Trophoblast cell (in vitro differentiated cells and primary cell): Measurements from ENCODE around the gene DHRS4.
A peak's percentile ranks its signal among the peaks of the same experiment; 100 is the strongest.
"Not testable (repeated sequence)": the region's sequence is repeated elsewhere in the genome, so short reads cannot be mapped to it uniquely, and the experiment has no call there.

ENCODE experiments used
- DNase-seq, 2 donors: peaks; one replicate each; pipeline ENCODE4 v3.0.0-alpha.2; 2016
- H2AFZ ChIP-seq: 2 replicates; pipeline ENCODE4 v1.6.1; 2013; ENCODE audit warnings: low read length, moderate library complexity, mild to moderate bottlenecking; ENCODE audit not compliant: insufficient read depth, poor library complexity
- H2AK5ac ChIP-seq: 2 replicates; pipeline ENCODE4 v1.6.1; 2013; ENCODE audit warnings: mild to moderate bottlenecking, low read length
- H2BK120ac ChIP-seq: 2 replicates; pipeline ENCODE4 v1.6.1; 2013; ENCODE audit warnings: low read length, mild to moderate bottlenecking, moderate library complexity; ENCODE audit not compliant: insufficient read depth, poor library complexity
- H2BK12ac ChIP-seq: 2 replicates; pipeline ENCODE4 v1.6.1; 2013; ENCODE audit warnings: mild to moderate bottlenecking, low read length, moderate library complexity
- H2BK5ac ChIP-seq: 2 replicates; pipeline ENCODE4 v1.6.1; 2013; ENCODE audit warnings: low read length, low read depth, moderate library complexity, mild to moderate bottlenecking; ENCODE audit not compliant: poor library complexity
- H3K14ac ChIP-seq: 2 replicates; pipeline ENCODE4 v1.6.1; 2013; ENCODE audit warnings: mild to moderate bottlenecking, low read length
- H3K18ac ChIP-seq: 2 replicates; pipeline ENCODE4 v1.6.1; 2013; ENCODE audit warnings: mild to moderate bottlenecking, low read length
- H3K23ac ChIP-seq: 2 replicates; pipeline ENCODE4 v1.6.1; 2013; ENCODE audit warnings: low read length
- H3K27ac ChIP-seq: 2 replicates; pipeline ENCODE4 v1.5.1; 2013; ENCODE audit warnings: low read depth, mild to moderate bottlenecking, inconsistent platforms, low read length, moderate library complexity
- H3K27me3 ChIP-seq: 2 replicates; pipeline ENCODE4 v1.6.1; 2013; ENCODE audit warnings: inconsistent platforms, mild to moderate bottlenecking, low read length, moderate library complexity; ENCODE audit not compliant: insufficient read depth
- H3K36me3 ChIP-seq, 2 experiments: 1 replicate in 1 of 2; 2 replicates in 1 of 2; pipeline ENCODE4 v1.6.1; 2013; ENCODE audit warnings: low read length in 2 of 2, mild to moderate bottlenecking in 2 of 2, moderate library complexity in 1 of 2; ENCODE audit not compliant: insufficient read depth in 2 of 2, control insufficient read depth in 1 of 2
- H3K4ac ChIP-seq: 2 replicates; pipeline ENCODE4 v1.6.1; 2013; ENCODE audit warnings: low read depth, mild to moderate bottlenecking, low read length, moderate library complexity
- H3K4me1 ChIP-seq, 2 experiments: 1 replicate in 1 of 2; 2 replicates in 1 of 2; pipeline ENCODE4 v1.6.1; 2013; ENCODE audit warnings: low read length in 2 of 2, mild to moderate bottlenecking in 2 of 2, moderate library complexity in 1 of 2; ENCODE audit not compliant: insufficient read depth in 2 of 2, control insufficient read depth in 1 of 2
- H3K4me2 ChIP-seq: 2 replicates; pipeline ENCODE4 v1.6.1; 2013; ENCODE audit warnings: inconsistent platforms, mild to moderate bottlenecking, low read length, moderate library complexity
- H3K4me3 ChIP-seq: 2 replicates; pipeline ENCODE4 v1.5.1; 2013; ENCODE audit warnings: mild to moderate bottlenecking, low read depth, low read length, inconsistent platforms
- H3K79me1 ChIP-seq: one replicate; pipeline ENCODE4 v1.6.1; 2013; ENCODE audit warnings: low read length
- H3K79me2 ChIP-seq: 2 replicates; pipeline ENCODE4 v1.6.1; 2013; ENCODE audit warnings: low read length, mild to moderate bottlenecking; ENCODE audit not compliant: control insufficient read depth, insufficient read depth, poor library complexity
- H3K9ac ChIP-seq: 2 replicates; pipeline ENCODE4 v1.6.1; 2013; ENCODE audit warnings: mild to moderate bottlenecking, low read length
- H3K9me3 ChIP-seq: 2 replicates; pipeline ENCODE4 v1.6.1; 2013; ENCODE audit warnings: low read depth, mild to moderate bottlenecking, control low read depth, inconsistent platforms, low read length; ENCODE audit not compliant: insufficient read depth
- H4K12ac ChIP-seq: 2 replicates; pipeline ENCODE4 v1.6.1; 2013; ENCODE audit warnings: low read depth, mild to moderate bottlenecking, low read length, moderate library complexity
- H4K8ac ChIP-seq: 2 replicates; pipeline ENCODE4 v1.6.1; 2013; ENCODE audit warnings: low read depth, mild to moderate bottlenecking, low read length, moderate library complexity
- H4K91ac ChIP-seq: one replicate; pipeline ENCODE4 v1.6.1; 2013; ENCODE audit warnings: low read depth, mild to moderate bottlenecking, low read length, moderate library complexity
- WGBS: extraction: QIAGEN DNeasy Blood & Tissue Kit; methylation state at CpG from one replicate; pipeline ENCODE4 v1.1.7; 2013; ENCODE audit warnings: missing lambda C conversion rate; ENCODE audit not compliant: insufficient read length, insufficient coverage; ENCODE audit errors: extremely low coverage; 5-methylcytosine and 5-hydroxymethylcytosine counted together

Gene DHRS4

GRCh38 chr14:24013654-24014514 lies 60.3 kb downstream of the DHRS4 start:
- Histone ChIP-seq H3K4ac (no peak overlapping the region), H3K27me3 (no peaks in the 10 kb centered on the region), H4K8ac (no peak overlapping the region), H3K23ac (no peak overlapping the region), H3K9me3 (no peaks in the 10 kb centered on the region), H3K4me3 (no peak overlapping the region), H2BK5ac (no peak overlapping the region), H3K4me1 (no peaks in the 10 kb centered on the region), H2AFZ (no peak overlapping the region), H3K79me1 (no peaks in the 10 kb centered on the region), H3K9ac (no peak overlapping the region), H3K36me3 (no peaks in the 10 kb centered on the region), H3K18ac (no peak overlapping the region), H3K14ac (no peak overlapping the region), H3K79me2 (no peaks in the 10 kb centered on the region), H2AK5ac (no peak overlapping the region), H3K27ac (no peak overlapping the region), H4K91ac (no peak overlapping the region), H3K4me2 (no peak overlapping the region), H2BK12ac (no peak overlapping the region), H4K12ac (no peak overlapping the region), H2BK120ac (no peak overlapping the region)
- peak; percentile 33 to 91 for DNase-seq
- no CpG with 5 or more reads among the region's 12 CpGs for WGBS

DNA sequence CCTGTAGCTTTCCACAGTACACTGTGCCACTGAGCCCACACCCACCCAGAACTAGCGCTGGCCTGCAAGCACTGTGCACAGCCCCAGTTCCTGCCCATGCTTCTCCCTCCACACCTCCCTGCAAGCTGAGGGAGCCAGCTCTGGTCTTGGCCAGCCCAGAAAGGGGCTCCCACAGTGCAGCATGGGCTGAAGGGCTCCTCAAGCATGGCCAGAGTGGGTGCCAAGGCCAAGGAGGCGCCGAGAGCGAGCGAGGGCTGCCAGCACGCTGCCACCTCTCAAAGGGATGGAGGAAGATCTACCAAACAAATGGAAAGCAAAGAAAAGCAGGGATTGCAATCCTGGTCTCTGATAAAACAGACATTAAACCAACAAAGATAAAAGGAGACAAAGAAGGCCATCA lies 62.2 kb downstream of the DHRS4 start:
- H3K9ac ChIP-seq, result not testable (repeated sequence)
- no CpG with 5 or more reads among the region's 6 CpGs for WGBS

More for the DNA sequence above, 62.2 kb downstream of the DHRS4 start:
- H2BK120ac ChIP-seq, H3K79me1 ChIP-seq, H2AK5ac ChIP-seq, H2BK5ac ChIP-seq, H3K4ac ChIP-seq, H3K36me3 ChIP-seq, H3K9me3 ChIP-seq, H3K23ac ChIP-seq, H3K4me1 ChIP-seq, H3K4me2 ChIP-seq, H3K27ac ChIP-seq, H2AFZ ChIP-seq, H4K8ac ChIP-seq, H3K27me3 ChIP-seq, H3K79me2 ChIP-seq, H4K91ac ChIP-seq, H2BK12ac ChIP-seq, H3K18ac ChIP-seq, H3K4me3 ChIP-seq, H4K12ac ChIP-seq, H3K14ac ChIP-seq, DNase-seq: not testable (repeated sequence)
